MM.1S (cell line): ENCODE results near the gene AIMP1.

Experiments used
- DNase-seq: peaks from one replicate; pipeline ENCODE4 v3.0.0-alpha.2; 2015
- H2AFZ ChIP-seq: fragments of 300-600 bp; sonication (generic); 2 replicates; pipeline ENCODE4 v1.6.0; 2016; ENCODE audit warnings: antibody characterized with exemption, low read length
- H3F3A ChIP-seq: fragments of 300-600 bp; sonication (generic); 2 replicates; pipeline ENCODE4 v1.6.1; 2016; ENCODE audit warnings: mild to moderate bottlenecking, antibody characterized with exemption, low read length, moderate library complexity, mixed read lengths; ENCODE audit not compliant: insufficient read depth
- H3K27ac ChIP-seq: fragments of 300-600 bp; sonication (generic); 2 replicates; pipeline ENCODE4 v1.5.1; 2016; ENCODE audit warnings: mild to moderate bottlenecking, low read length
- H3K27me3 ChIP-seq: fragments of 300-600 bp; sonication (generic); replicated peaks from 2 replicates; pipeline ENCODE4 v1.6.0; 2016; ENCODE audit warnings: low read length; ENCODE audit not compliant: insufficient read depth
- H3K36me3 ChIP-seq: fragments of 300-600 bp; sonication (generic); replicated peaks from 2 replicates; pipeline ENCODE4 v1.6.1; 2016; ENCODE audit warnings: mild to moderate bottlenecking, low read length, mixed read lengths; ENCODE audit not compliant: insufficient read depth
- H3K4me1 ChIP-seq: fragments of 300-600 bp; sonication (generic); 2 replicates; pipeline ENCODE4 v1.6.1; 2016; ENCODE audit warnings: low read length, mixed read lengths
- H3K4me2 ChIP-seq: fragments of 300-600 bp; sonication (generic); 2 replicates; pipeline ENCODE4 v1.6.0; 2016; ENCODE audit warnings: low read depth, low read length
- H3K4me3 ChIP-seq: fragments of 300-600 bp; sonication (generic); 2 replicates; pipeline ENCODE4 v1.5.1; 2016; ENCODE audit warnings: low read length, mixed read lengths
- H3K79me2 ChIP-seq: fragments of 300-600 bp; sonication (generic); 2 replicates; pipeline ENCODE4 v1.6.1; 2016; ENCODE audit warnings: mixed run types, low read length, mixed read lengths
- H3K9ac ChIP-seq: fragments of 300-600 bp; sonication (generic); 2 replicates; pipeline ENCODE4 v1.6.1; 2016; ENCODE audit warnings: low read length, mixed read lengths
- H3K9me2 ChIP-seq: fragments of 300-600 bp; sonication (generic); replicated peaks from 2 replicates; pipeline ENCODE4 v1.6.1; 2016; ENCODE audit warnings: mild to moderate bottlenecking, low read length, mixed read lengths; ENCODE audit not compliant: insufficient read depth
- H3K9me3 ChIP-seq: fragments of 300-600 bp; sonication (generic); replicated peaks from 2 replicates; pipeline ENCODE4 v1.6.1; 2016; ENCODE audit warnings: mild to moderate bottlenecking, low read length, mixed read lengths; ENCODE audit not compliant: insufficient read depth
- H4K20me1 ChIP-seq: fragments of 300-600 bp; sonication (generic); 2 replicates; pipeline ENCODE4 v1.6.1; 2016; ENCODE audit warnings: mild to moderate bottlenecking, low read length, moderate library complexity, mixed read lengths; ENCODE audit not compliant: insufficient read depth
- CTCF ChIP-seq: fragments of 300-600 bp; sonication (generic); IDR thresholded peaks from 2 replicates; pipeline ENCODE4 v1.5.1; 2016; ENCODE audit warnings: antibody characterized with exemption, low read length, mixed read lengths
- EZH2 ChIP-seq: fragments of 300-600 bp; sonication (generic); optimal IDR thresholded peaks from 2 replicates; pipeline ENCODE3; 2017; ENCODE audit warnings: low read depth, mild to moderate bottlenecking, antibody characterized with exemption, low read length, mixed read lengths
- EZH2phosphoT487 ChIP-seq: fragments of 300-600 bp; sonication (generic); IDR thresholded peaks from 2 replicates; pipeline ENCODE4 v1.6.1; 2018; ENCODE audit warnings: antibody characterized with exemption, low read length

AIMP1 gene

GRCh38 chr4:106291678-106292077 lies 24.7 kb upstream of the AIMP1 start:
- Histone ChIP-seq H3K36me3 (no peaks in the 10 kb centered on the region; the same call in 1 of the 2 replicates), H3K4me3 (no peak overlapping the region), H3K9me3 (no peaks in the 10 kb centered on the region), H3K4me2 (no peak overlapping the region), H3K27ac (no peak overlapping the region), H4K20me1 (no peaks in the 10 kb centered on the region), H3F3A (no peaks in the 10 kb centered on the region), H3K79me2 (no peaks in the 10 kb centered on the region), H2AFZ (no peak overlapping the region), H3K27me3 (no peaks in the 10 kb centered on the region), H3K9me2 (no peaks in the 10 kb centered on the region), H3K9ac (no peak overlapping the region), H3K4me1 (no peaks in the 10 kb centered on the region)
- TF ChIP-seq EZH2 (no peak), CTCF (no peak), EZH2phosphoT487 (no peak)
- no peak for DNase-seq

- H3K36me3 ChIP-seq, result no peaks in the 10 kb centered on the region; the same call in 1 of the 2 replicates
- no peaks in the 10 kb centered on the region for H3F3A ChIP-seq
- H3K9ac ChIP-seq, result no peak overlapping the region
- no peaks in the 10 kb centered on the region for H3K9me2 ChIP-seq
- H3K27ac ChIP-seq, result no peak overlapping the region
- no peak for TF ChIP-seq CTCF
- no peak for TF ChIP-seq EZH2
- TF ChIP-seq EZH2phosphoT487, result no peak
- no peak overlapping the region for H3K4me2 ChIP-seq
- no peak overlapping the region for H3K4me3 ChIP-seq
- H2AFZ ChIP-seq, result no peak overlapping the region
- H3K27me3 ChIP-seq, result no peaks in the 10 kb centered on the region
- H3K79me2 ChIP-seq, result no peaks in the 10 kb centered on the region
- H4K20me1 ChIP-seq, result no peaks in the 10 kb centered on the region
- H3K9me3 ChIP-seq, result no peaks in the 10 kb centered on the region
- DNase-seq, result no peak
- H3K4me1 ChIP-seq, result no peaks in the 10 kb centered on the region
These were observed 22.3 kb upstream of the AIMP1 start for GRCh38 chr4:106294062-106294461.

DNA sequence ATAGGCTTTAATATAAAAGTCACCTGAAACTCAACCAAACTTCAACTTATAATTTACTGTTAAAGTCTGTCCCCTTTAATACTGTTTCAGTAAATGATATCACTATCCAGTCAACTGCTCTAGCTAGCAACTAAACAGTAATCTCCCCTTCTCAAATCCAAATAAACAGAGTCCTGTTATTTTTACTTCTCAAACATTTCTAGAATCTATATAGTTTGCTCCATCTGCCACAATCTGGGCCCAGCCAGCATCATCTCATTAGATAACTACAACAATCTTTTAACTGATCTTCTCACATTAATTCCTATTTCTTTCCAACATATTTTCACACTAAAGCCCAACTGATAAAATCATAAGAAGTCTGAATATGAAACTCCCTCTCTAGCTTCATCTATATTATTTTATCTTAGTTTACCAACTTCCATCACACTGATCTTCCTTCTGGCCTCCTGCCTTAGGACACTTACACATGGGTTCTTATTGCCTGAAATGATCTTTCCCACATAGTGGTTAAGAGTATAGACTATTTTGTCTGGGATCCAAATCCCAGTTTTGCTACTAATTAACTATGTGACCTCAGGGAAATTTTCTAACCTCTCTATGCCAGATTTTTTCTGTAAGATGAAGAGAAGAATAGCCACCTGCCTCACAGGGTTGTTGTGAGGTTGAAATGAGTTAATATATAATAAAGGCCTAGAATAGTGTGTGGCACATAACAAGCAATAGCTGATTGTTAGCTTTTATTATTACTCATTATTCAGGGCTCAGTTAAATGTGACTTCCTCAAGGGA lies 18.9 kb upstream of the AIMP1 start:
- Histone ChIP-seq H4K20me1 (no peaks in the 10 kb centered on the region), H3K36me3 (no peaks in the 10 kb centered on the region; the same call in 1 of the 2 replicates), H2AFZ (no peak overlapping the region), H3F3A (no peaks in the 10 kb centered on the region), H3K4me1 (no peaks in the 10 kb centered on the region), H3K9me3 (no peaks in the 10 kb centered on the region), H3K9ac (no peak overlapping the region), H3K4me3 (no peak overlapping the region), H3K79me2 (no peaks in the 10 kb centered on the region), H3K9me2 (no peaks in the 10 kb centered on the region), H3K4me2 (no peak overlapping the region), H3K27ac (no peak overlapping the region), H3K27me3 (no peaks in the 10 kb centered on the region)
- TF ChIP-seq CTCF (no peak), EZH2phosphoT487 (no peak), EZH2 (no peak)
- DNase-seq, result no peak
